Measurements from ENCODE around the gene CREG1. TPM values are rescaled to one million over a fixed set of nuclear protein-coding genes. Genes with fewer than 3 reads are reported as not detected.

CREG1 gene
- polyA plus RNA-seq, 2 of the 4 experiments (the other 2 are of a cell fraction): 70.2 to 129 TPM

DNA sequence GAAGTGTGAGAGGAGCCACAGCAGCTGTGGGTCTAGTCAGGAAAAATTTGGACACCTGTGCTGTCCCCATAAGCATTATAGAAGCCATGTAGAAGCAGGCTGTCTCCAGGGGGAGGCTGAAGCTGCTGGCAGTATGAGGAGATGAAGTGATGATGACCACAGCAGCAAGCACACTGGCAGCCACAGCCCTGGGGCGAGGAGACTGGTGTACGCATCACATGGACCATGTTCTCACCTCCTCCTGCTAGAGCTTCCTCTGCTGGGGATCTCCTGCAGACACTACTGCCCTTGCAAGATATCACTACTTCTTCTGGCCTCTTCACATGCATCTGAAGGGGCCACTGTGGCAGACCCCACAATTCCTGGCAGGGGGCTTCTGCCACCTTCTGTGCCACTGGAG is 33.8 kb upstream of the CREG1 start (continued):
- no peak for TF ChIP-seq SREBF2 (IDR thresholded peaks at IDR 0.05)
- TF ChIP-seq FOSL2 (IDR thresholded peaks at IDR 0.05): no peak
- TF ChIP-seq FOSL2 (CRISPR knock-in tag; IDR thresholded peaks at IDR 0.05): no peak

DNA sequence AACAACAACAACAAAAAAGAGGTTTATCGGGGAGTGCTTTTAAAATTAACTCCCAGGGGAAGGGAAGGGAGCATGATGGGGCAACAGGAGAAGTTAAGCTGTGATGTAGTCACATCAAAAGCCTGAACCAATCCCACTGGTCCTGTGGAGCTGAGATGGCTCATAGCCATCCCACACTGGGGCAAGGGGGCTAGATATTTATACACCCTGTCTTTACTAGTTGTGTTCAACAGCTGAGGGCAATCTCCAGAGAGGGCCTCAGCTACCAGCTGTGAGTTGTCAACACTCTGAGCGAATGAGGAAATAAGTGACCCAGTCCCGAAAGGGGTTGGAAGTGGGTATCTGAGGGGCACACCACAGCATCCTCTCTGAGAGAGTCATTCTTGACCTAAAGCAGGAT is 31.0 kb upstream of the CREG1 start:
- ATAC-seq (no peak), FAIRE-seq (no peak), DNase-seq (ENCODE audit: low read depth in 1 of 2, low spot score in 1 of 2) (no peak)
- Histone ChIP-seq H3K4me2 (no peak overlapping the region), H3K27ac (no peak overlapping the region), H3K4me3 (no peak overlapping the region), H3K4me1 (no peaks in the 10 kb centered on the region), H3K9me3 (no peaks in the 10 kb centered on the region)
- POLR2A ChIA-PET: no interaction called here
- CTCF ChIA-PET: interaction anchor here (0.7 to 1.2 kb wide), 3 partner anchors 16 to 29 kb away, joined by 3 to 4 read pairs (median 3); no protein-coding TSS in a partner anchor
- WGBS (ENCODE audit: missing lambda C conversion rate): 69% methylated on average over 3 of the region's 3 CpGs
- TF ChIP-seq, protein P1, sequence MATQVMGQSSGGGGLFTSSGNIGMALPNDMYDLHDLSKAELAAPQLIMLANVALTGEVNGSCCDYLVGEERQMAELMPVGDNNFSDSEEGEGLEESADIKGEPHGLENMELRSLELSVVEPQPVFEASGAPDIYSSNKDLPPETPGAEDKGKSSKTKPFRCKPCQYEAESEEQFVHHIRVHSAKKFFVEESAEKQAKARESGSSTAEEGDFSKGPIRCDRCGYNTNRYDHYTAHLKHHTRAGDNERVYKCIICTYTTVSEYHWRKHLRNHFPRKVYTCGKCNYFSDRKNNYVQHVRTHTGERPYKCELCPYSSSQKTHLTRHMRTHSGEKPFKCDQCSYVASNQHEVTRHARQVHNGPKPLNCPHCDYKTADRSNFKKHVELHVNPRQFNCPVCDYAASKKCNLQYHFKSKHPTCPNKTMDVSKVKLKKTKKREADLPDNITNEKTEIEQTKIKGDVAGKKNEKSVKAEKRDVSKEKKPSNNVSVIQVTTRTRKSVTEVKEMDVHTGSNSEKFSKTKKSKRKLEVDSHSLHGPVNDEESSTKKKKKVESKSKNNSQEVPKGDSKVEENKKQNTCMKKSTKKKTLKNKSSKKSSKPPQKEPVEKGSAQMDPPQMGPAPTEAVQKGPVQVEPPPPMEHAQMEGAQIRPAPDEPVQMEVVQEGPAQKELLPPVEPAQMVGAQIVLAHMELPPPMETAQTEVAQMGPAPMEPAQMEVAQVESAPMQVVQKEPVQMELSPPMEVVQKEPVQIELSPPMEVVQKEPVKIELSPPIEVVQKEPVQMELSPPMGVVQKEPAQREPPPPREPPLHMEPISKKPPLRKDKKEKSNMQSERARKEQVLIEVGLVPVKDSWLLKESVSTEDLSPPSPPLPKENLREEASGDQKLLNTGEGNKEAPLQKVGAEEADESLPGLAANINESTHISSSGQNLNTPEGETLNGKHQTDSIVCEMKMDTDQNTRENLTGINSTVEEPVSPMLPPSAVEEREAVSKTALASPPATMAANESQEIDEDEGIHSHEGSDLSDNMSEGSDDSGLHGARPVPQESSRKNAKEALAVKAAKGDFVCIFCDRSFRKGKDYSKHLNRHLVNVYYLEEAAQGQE (IDR thresholded peaks at IDR 0.05): no peak
- TF ChIP-seq NFE2L2 (conservative IDR thresholded peaks at IDR 0.05; ENCODE audit: low read length) (no peak), PHF8 (IDR thresholded peaks at IDR 0.05; ENCODE audit: borderline replicate concordance, low read depth) (no peak), HOXA7 (CRISPR knock-in tag; IDR thresholded peaks at IDR 0.05) (no peak), POLR2A (IDR thresholded peaks at IDR 0.05; ENCODE audit: low read length) (no peak), GATA3 (IDR thresholded peaks at IDR 0.05; ENCODE audit: borderline replicate concordance) (no peak), TP53 (CRISPR knock-in tag; IDR thresholded peaks at IDR 0.05) (no peak), RFX5 (IDR thresholded peaks at IDR 0.05) (no peak), FOXS1 (CRISPR knock-in tag; IDR thresholded peaks at IDR 0.05) (no peak), CEBPB (IDR thresholded peaks at IDR 0.05) (no peak), MYC (IDR thresholded peaks at IDR 0.05; ENCODE audit: borderline replicate concordance, low read length) (no peak)
- TF ChIP-seq, protein P2, sequence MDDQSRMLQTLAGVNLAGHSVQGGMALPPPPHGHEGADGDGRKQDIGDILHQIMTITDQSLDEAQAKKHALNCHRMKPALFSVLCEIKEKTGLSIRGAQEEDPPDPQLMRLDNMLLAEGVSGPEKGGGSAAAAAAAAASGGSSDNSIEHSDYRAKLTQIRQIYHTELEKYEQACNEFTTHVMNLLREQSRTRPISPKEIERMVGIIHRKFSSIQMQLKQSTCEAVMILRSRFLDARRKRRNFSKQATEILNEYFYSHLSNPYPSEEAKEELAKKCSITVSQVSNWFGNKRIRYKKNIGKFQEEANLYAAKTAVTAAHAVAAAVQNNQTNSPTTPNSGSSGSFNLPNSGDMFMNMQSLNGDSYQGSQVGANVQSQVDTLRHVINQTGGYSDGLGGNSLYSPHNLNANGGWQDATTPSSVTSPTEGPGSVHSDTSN (IDR thresholded peaks at IDR 0.05): no peak
- TF ChIP-seq, protein P3, sequence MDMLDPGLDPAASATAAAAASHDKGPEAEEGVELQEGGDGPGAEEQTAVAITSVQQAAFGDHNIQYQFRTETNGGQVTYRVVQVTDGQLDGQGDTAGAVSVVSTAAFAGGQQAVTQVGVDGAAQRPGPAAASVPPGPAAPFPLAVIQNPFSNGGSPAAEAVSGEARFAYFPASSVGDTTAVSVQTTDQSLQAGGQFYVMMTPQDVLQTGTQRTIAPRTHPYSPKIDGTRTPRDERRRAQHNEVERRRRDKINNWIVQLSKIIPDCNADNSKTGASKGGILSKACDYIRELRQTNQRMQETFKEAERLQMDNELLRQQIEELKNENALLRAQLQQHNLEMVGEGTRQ (IDR thresholded peaks at IDR 0.05): no peak

DNA sequence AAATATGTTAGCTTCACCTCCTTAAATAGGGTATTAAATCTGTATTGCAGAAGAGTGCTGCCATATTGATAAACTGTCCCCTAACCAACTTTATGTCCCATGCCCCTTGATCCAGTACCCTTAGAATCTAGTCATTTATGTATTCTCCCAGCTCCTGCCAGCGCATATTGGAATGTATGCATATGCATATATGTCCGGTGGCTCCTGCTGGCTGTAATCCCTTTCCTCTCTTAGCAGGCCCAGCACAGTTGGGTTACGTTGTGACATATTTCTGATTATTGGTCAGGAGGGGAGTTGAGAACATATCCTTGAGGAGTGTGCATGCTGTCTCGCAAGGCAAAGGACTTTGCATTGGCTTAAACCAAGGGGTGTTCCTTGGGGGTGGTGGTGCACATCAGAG is 29.2 kb upstream of the CREG1 start:
- WGBS (ENCODE audit: missing lambda C conversion rate): 62% methylated on average over 4 of the region's 4 CpGs
- TF ChIP-seq BHLHE40 (IDR thresholded peaks at IDR 0.05; ENCODE audit: low read depth, low read length) (no peak), CHD4 (IDR thresholded peaks at IDR 0.05; ENCODE audit: borderline replicate concordance) (no peak), HOXB5 (CRISPR knock-in tag; IDR thresholded peaks at IDR 0.05) (no peak), KDM1A (IDR thresholded peaks at IDR 0.05; ENCODE audit: low read depth) (no peak), NR3C1 (IDR thresholded peaks at IDR 0.05) (no peak), ZC3H11A (IDR thresholded peaks at IDR 0.05) (no peak), POLR2A (IDR thresholded peaks at IDR 0.05; ENCODE audit: low read length) (no peak)
- TF ChIP-seq, protein P1 (IDR thresholded peaks at IDR 0.05): no peak
- TF ChIP-seq, protein P4, sequence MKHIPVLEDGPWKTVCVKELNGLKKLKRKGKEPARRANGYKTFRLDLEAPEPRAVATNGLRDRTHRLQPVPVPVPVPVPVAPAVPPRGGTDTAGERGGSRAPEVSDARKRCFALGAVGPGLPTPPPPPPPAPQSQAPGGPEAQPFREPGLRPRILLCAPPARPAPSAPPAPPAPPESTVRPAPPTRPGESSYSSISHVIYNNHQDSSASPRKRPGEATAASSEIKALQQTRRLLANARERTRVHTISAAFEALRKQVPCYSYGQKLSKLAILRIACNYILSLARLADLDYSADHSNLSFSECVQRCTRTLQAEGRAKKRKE (CRISPR knock-in tag; IDR thresholded peaks at IDR 0.05; ENCODE audit: low read depth): no peak
- TF ChIP-seq, protein P5, sequence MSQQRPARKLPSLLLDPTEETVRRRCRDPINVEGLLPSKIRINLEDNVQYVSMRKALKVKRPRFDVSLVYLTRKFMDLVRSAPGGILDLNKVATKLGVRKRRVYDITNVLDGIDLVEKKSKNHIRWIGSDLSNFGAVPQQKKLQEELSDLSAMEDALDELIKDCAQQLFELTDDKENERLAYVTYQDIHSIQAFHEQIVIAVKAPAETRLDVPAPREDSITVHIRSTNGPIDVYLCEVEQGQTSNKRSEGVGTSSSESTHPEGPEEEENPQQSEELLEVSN (IDR thresholded peaks at IDR 0.05; ENCODE audit: borderline replicate concordance, low read depth): no peak
- Histone ChIP-seq H3K4me2 (no peak overlapping the region), H3K4me3 (no peak overlapping the region), H3K4me1 (no peaks in the 10 kb centered on the region), H3K27ac (no peak overlapping the region), H3K9me3 (no peaks in the 10 kb centered on the region)
- CTCF ChIA-PET: interaction anchor here (1.0 to 2.4 kb wide), 4 partner anchors 18 to 108 kb away, joined by 3 to 11 read pairs (median 6); no protein-coding TSS in a partner anchor
- POLR2A ChIA-PET: no interaction called here
- DNase-seq (ENCODE audit: low read depth in 1 of 2, low spot score in 1 of 2): no peak
- ATAC-seq: no peak
- no peak for FAIRE-seq

Measured in A549 (cell line).